Loucy (cell line): Measurements from ENCODE around the gene SMPDL3A.

Source experiments
- H2AFZ ChIP-seq: fragments of 200-600 bp; sonication (generic); 2 replicates; pipeline ENCODE4 v1.6.0; 2016; ENCODE audit warnings: antibody characterized with exemption, mild to moderate bottlenecking, low read length, moderate library complexity
- H3F3A ChIP-seq: fragments of 200-600 bp; 2 replicates; pipeline ENCODE4 v1.6.0; 2016; ENCODE audit warnings: antibody characterized with exemption, low read depth, mild to moderate bottlenecking
- H3K27me3 ChIP-seq: fragments of 200-600 bp; sonication (generic); 2 replicates; pipeline ENCODE4 v1.6.1; 2014; ENCODE audit warnings: low read length, mild to moderate bottlenecking; ENCODE audit not compliant: insufficient read depth, poor library complexity, severe bottlenecking
- H3K36me3 ChIP-seq: fragments of 200-600 bp; sonication (generic); 2 replicates; pipeline ENCODE4 v1.6.1; 2016; ENCODE audit warnings: low read length; ENCODE audit not compliant: insufficient read depth
- H3K4me1 ChIP-seq: fragments of 200-600 bp; sonication (generic); 2 replicates; pipeline ENCODE4 v1.5.1; 2014; ENCODE audit warnings: low read length, mild to moderate bottlenecking; ENCODE audit not compliant: insufficient read depth, poor library complexity, severe bottlenecking
- H3K4me2 ChIP-seq: fragments of 200-600 bp; sonication (generic); 2 replicates; pipeline ENCODE4 v1.6.0; 2014; ENCODE audit warnings: antibody characterized with exemption, low read length, low read depth, mild to moderate bottlenecking; ENCODE audit not compliant: poor library complexity, severe bottlenecking
- H3K4me3 ChIP-seq: fragments of 200-600 bp; sonication (generic); 2 replicates; pipeline ENCODE4 v1.5.1; 2014; ENCODE audit warnings: low read length, mild to moderate bottlenecking, mixed read lengths; ENCODE audit not compliant: poor library complexity, severe bottlenecking
- H3K79me2 ChIP-seq: fragments of 200-600 bp; sonication (generic); 2 replicates; pipeline ENCODE4 v1.6.1; 2014; ENCODE audit warnings: low read length; ENCODE audit not compliant: insufficient read depth
- H3K9ac ChIP-seq: fragments of 200-600 bp; sonication (generic); 2 replicates; pipeline ENCODE4 v1.6.0; 2014; ENCODE audit warnings: mild to moderate bottlenecking, low read depth, low read length, moderate library complexity; ENCODE audit not compliant: poor library complexity, severe bottlenecking
- H3K9me2 ChIP-seq: fragments of 200-600 bp; sonication (generic); replicated peaks from 2 replicates; pipeline ENCODE4 v1.6.1; 2016; ENCODE audit warnings: low read depth, low read length, mixed read lengths
- H3K9me3 ChIP-seq: fragments of 200-600 bp; sonication (generic); 2 replicates; pipeline ENCODE4 v1.6.1; 2014; ENCODE audit warnings: mild to moderate bottlenecking, antibody characterized with exemption, low read length, low read depth; ENCODE audit not compliant: insufficient read depth
- H4K20me1 ChIP-seq: fragments of 200-600 bp; sonication (generic); 2 replicates; pipeline ENCODE4 v1.6.0; 2014; ENCODE audit warnings: antibody characterized with exemption, low read length, mild to moderate bottlenecking; ENCODE audit not compliant: insufficient read depth, poor library complexity, severe bottlenecking
- EZH2phosphoT487 ChIP-seq: fragments of 200-600 bp; IDR thresholded peaks from 2 replicates; pipeline ENCODE4 v1.6.1; 2018; ENCODE audit warnings: antibody characterized with exemption, mild to moderate bottlenecking, moderate library complexity, borderline replicate concordance
- TF ChIP-seq, protein P1 (sequence below): fragments of 200-600 bp; sonication (generic); conservative IDR thresholded peaks from 2 replicates; pipeline ENCODE4 v1.5.1; 2014; ENCODE audit warnings: mild to moderate bottlenecking, antibody characterized with exemption, low read length

Gene SMPDL3A

DNA sequence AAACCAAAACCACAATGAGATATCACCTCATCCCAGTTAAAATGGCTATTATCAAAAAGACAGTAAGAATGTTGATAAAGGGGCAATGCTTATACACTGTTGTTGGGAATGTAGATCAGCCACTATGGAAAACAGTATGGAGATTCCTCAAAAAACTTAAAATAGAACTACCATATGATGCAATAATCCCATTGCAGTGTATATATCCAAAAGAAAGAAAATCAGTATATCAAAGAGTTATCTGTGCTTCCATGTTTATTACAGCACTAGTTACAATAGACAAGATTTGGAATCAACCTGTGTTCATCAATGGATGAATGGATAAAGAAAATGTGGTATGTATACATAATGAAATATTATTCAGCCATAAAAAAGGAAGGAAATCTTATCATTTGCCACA lies 13.1 kb upstream of the SMPDL3A start:
- no peaks in the 10 kb centered on the region for H3K9me2 ChIP-seq
- H3K79me2 ChIP-seq = no peaks in the 10 kb centered on the region
- H3K27me3 ChIP-seq = no peaks in the 10 kb centered on the region
- no peaks in the 10 kb centered on the region for H3K36me3 ChIP-seq
- no peaks in the 10 kb centered on the region for H3K9me3 ChIP-seq
- no peak overlapping the region for H3K4me3 ChIP-seq
- no peaks in the 10 kb centered on the region for H3F3A ChIP-seq
- no peak overlapping the region for H3K9ac ChIP-seq
- no peak for TF ChIP-seq EZH2phosphoT487
- TF ChIP-seq, protein P1, sequence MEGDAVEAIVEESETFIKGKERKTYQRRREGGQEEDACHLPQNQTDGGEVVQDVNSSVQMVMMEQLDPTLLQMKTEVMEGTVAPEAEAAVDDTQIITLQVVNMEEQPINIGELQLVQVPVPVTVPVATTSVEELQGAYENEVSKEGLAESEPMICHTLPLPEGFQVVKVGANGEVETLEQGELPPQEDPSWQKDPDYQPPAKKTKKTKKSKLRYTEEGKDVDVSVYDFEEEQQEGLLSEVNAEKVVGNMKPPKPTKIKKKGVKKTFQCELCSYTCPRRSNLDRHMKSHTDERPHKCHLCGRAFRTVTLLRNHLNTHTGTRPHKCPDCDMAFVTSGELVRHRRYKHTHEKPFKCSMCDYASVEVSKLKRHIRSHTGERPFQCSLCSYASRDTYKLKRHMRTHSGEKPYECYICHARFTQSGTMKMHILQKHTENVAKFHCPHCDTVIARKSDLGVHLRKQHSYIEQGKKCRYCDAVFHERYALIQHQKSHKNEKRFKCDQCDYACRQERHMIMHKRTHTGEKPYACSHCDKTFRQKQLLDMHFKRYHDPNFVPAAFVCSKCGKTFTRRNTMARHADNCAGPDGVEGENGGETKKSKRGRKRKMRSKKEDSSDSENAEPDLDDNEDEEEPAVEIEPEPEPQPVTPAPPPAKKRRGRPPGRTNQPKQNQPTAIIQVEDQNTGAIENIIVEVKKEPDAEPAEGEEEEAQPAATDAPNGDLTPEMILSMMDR = no peak
- no peaks in the 10 kb centered on the region for H4K20me1 ChIP-seq
- no peak overlapping the region for H3K4me2 ChIP-seq
- no peak overlapping the region for H2AFZ ChIP-seq
- H3K4me1 ChIP-seq = no peaks in the 10 kb centered on the region

DNA sequence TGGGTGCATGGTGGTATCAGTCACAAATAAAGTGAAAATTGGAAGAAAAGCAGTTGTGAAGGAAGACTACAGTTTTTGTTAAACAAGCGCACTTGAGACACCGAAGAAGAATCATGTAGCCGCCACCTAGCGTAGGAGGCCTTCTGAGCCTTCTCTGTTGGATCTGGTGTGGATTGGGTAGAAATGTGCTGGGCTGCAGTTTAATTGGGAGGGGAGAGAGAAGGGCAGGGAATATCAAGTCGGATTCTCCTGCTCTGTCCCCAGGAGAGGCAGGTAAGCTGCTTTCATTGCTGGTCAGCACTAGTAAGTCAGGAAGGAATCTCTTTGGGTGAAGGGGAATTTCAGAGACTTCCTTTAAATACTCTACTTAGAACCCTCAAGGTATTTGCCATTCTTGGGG lies 10.8 kb upstream of the SMPDL3A start:
- no peak overlapping the region for H2AFZ ChIP-seq
- H3K9me3 ChIP-seq = no peaks in the 10 kb centered on the region
- H3K9ac ChIP-seq = no peak overlapping the region
- H3F3A ChIP-seq = no peaks in the 10 kb centered on the region
- no peaks in the 10 kb centered on the region for H3K27me3 ChIP-seq
- no peaks in the 10 kb centered on the region for H3K36me3 ChIP-seq
- H3K4me1 ChIP-seq = no peaks in the 10 kb centered on the region
- H3K4me2 ChIP-seq = no peak overlapping the region
- no peak overlapping the region for H3K4me3 ChIP-seq
- H3K9me2 ChIP-seq = no peaks in the 10 kb centered on the region
- H3K79me2 ChIP-seq = no peaks in the 10 kb centered on the region
- no peaks in the 10 kb centered on the region for H4K20me1 ChIP-seq
- no peak for TF ChIP-seq EZH2phosphoT487
- TF ChIP-seq, protein P1 = no peak

DNA sequence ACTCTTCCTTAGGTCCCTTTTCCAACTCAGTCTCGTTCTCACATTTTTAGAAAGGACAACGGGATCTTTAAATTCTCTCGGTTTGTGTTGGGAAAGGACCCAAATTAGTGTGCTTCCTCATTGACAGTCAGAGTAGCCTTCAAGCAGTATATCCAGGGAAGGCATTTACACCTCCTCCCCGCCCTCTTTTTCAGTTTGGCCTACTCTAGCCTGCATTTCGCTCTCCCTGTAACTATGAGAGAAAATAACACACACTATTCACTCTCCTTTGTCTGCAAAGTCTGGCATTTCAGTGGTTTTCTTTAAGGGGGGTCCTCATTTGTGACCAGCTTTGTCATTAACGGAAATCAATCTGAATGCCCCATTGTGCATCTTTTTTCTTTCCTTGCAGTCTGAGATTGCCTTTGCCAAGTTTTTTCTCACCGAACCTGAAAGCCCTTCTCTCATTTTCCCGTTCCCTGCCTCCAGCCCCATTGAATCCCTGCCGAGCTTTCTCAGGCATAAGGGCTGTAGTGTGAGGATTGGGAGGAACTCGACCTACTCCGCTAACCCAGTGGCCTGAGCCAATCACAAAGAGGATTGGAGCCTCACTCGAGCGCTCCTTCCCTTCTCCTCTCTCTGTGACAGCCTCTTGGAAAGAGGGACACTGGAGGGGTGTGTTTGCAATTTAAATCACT lies 9.9 kb upstream of the SMPDL3A start:
- no peaks in the 10 kb centered on the region for H3K9me3 ChIP-seq
- H4K20me1 ChIP-seq = no peaks in the 10 kb centered on the region
- no peak overlapping the region for H3K9ac ChIP-seq
- no peaks in the 10 kb centered on the region for H3K79me2 ChIP-seq
- no peak overlapping the region for H3K4me2 ChIP-seq
- no peaks in the 10 kb centered on the region for H3K9me2 ChIP-seq
- no peaks in the 10 kb centered on the region for H3K36me3 ChIP-seq
- H3K4me3 ChIP-seq = no peak overlapping the region
- TF ChIP-seq, protein P1 = no peak
- TF ChIP-seq EZH2phosphoT487 = no peak
- no peaks in the 10 kb centered on the region for H3F3A ChIP-seq
- no peak overlapping the region for H2AFZ ChIP-seq
- H3K27me3 ChIP-seq = no peaks in the 10 kb centered on the region
- no peaks in the 10 kb centered on the region for H3K4me1 ChIP-seq
